Stimulated activated CD4-positive, alpha-beta T cell treated with anti-CD3 and anti-CD28 coated beads, TNF-alpha, amount 100 ng/mL, for 48 hours (primary cell): ENCODE measurements around the gene CUTA.

Experiments used
- DNase-seq, 3 donors: peaks; one replicate each; pipeline ENCODE4 v3.0.0-alpha.2; 2020; ENCODE audit warnings: low read depth in 3 of 3

CUTA gene

GRCh38 chr6:33439956-33440648 lies 22.2 kb upstream of the CUTA start:
- no peak for DNase-seq

- no peak for DNase-seq
These were observed 21.2 kb upstream of the CUTA start for GRCh38 chr6:33438978-33439594.

GRCh38 chr6:33437666-33438065 lies 19.8 kb upstream of the CUTA start:
- DNase-seq, result no peak

GRCh38 chr6:33434961-33435360 lies 17.1 kb upstream of the CUTA start:
- no peak for DNase-seq

- DNase-seq, result no peak
These were observed 15.8 kb upstream of the CUTA start for GRCh38 chr6:33433544-33434191.

GRCh38 chr6:33433001-33433543 lies 15.2 kb upstream of the CUTA start:
- no peak for DNase-seq

GRCh38 chr6:33432546-33432945 lies 14.6 kb upstream of the CUTA start:
- no peak for DNase-seq

- no peak for DNase-seq
These were observed 14.1 kb upstream of the CUTA start for GRCh38 chr6:33431880-33432541.

- DNase-seq, result peak in 1 of 3 donors; percentile 66
These were observed 13.3 kb upstream of the CUTA start for GRCh38 chr6:33430991-33431879.

GRCh38 chr6:33430334-33430733 lies 12.4 kb upstream of the CUTA start:
- DNase-seq, result no peak

- no peak for DNase-seq
These were observed 11.8 kb upstream of the CUTA start for GRCh38 chr6:33429750-33430052.

- DNase-seq, result no peak
These were observed 11.3 kb upstream of the CUTA start for GRCh38 chr6:33428966-33429749.

- no peak for DNase-seq
These were observed 10.5 kb upstream of the CUTA start for GRCh38 chr6:33428224-33428965.

- DNase-seq, result no peak
These were observed 9.8 kb upstream of the CUTA start for GRCh38 chr6:33427585-33428223.

GRCh38 chr6:33426590-33427511 lies 8.9 kb upstream of the CUTA start:
- no peak for DNase-seq

GRCh38 chr6:33425668-33426577 lies 8.0 kb upstream of the CUTA start:
- peak; percentile 71 to 84 (median 72) for DNase-seq
